ENCODE data around the gene MRPS35.
"Not testable (repeated sequence)": the region's sequence is repeated elsewhere in the genome, so short reads cannot be mapped to it uniquely, and the experiment has no call there.

MRPS35 gene

GRCh38 chr12:27745734-27746133 is 35.1 kb downstream of the MRPS35 start:
- H2AFZ ChIP-seq (ENCODE audit: insufficient read depth, low read length, poor library complexity); H3K27ac ChIP-seq (ENCODE audit: low read depth, low read length); H2BK5ac ChIP-seq (ENCODE audit: low read depth, low read length, poor library complexity); H3K4me3 ChIP-seq (ENCODE audit: low read depth, low read length); H4K91ac ChIP-seq (ENCODE audit: low read depth, low read length); H4K12ac ChIP-seq (ENCODE audit: low read depth, low read length); H3K79me1 ChIP-seq (ENCODE audit: low read length); H2AK5ac ChIP-seq (ENCODE audit: low read length); H3K23ac ChIP-seq (ENCODE audit: low read length); H3K14ac ChIP-seq (ENCODE audit: low read length); H3K4me1 ChIP-seq (ENCODE audit: control insufficient read depth in 1 of 2, insufficient read depth in 2 of 2, low read length in 2 of 2); DNase-seq; H2BK12ac ChIP-seq (ENCODE audit: low read length); H2BK120ac ChIP-seq (ENCODE audit: insufficient read depth, low read length, poor library complexity); H3K9ac ChIP-seq (ENCODE audit: low read length); H3K18ac ChIP-seq (ENCODE audit: low read length); H3K9me3 ChIP-seq (ENCODE audit: insufficient read depth, low read depth, low read length); H3K79me2 ChIP-seq (ENCODE audit: control insufficient read depth, insufficient read depth, low read length, poor library complexity); H4K8ac ChIP-seq (ENCODE audit: low read depth, low read length); H3K4me2 ChIP-seq (ENCODE audit: low read length); H3K27me3 ChIP-seq (ENCODE audit: insufficient read depth, low read length); H3K4ac ChIP-seq (ENCODE audit: low read depth, low read length); H3K36me3 ChIP-seq (ENCODE audit: control insufficient read depth in 1 of 2, insufficient read depth in 2 of 2, low read length in 2 of 2): not testable (repeated sequence)
- no CpG with 5 or more reads among the region's 1 CpG for WGBS (ENCODE audit: extremely low coverage, insufficient coverage, insufficient read length)

GRCh38 chr12:27747111-27747820 is 36.6 kb downstream of the MRPS35 start:
- Histone ChIP-seq H3K9ac (ENCODE audit: low read length) (no peak overlapping the region), H2AK5ac (ENCODE audit: low read length) (no peak overlapping the region), H3K9me3 (ENCODE audit: insufficient read depth, low read depth, low read length) (no peaks in the 10 kb centered on the region), H4K91ac (ENCODE audit: low read depth, low read length) (no peak overlapping the region), H2BK12ac (ENCODE audit: low read length) (no peak overlapping the region), H3K4me2 (ENCODE audit: low read length) (no peak overlapping the region), H3K79me1 (ENCODE audit: low read length) (no peaks in the 10 kb centered on the region), H2BK5ac (ENCODE audit: low read depth, low read length, poor library complexity) (no peak overlapping the region), H3K79me2 (ENCODE audit: control insufficient read depth, insufficient read depth, low read length, poor library complexity) (no peaks in the 10 kb centered on the region), H3K4me1 (ENCODE audit: control insufficient read depth in 1 of 2, insufficient read depth in 2 of 2, low read length in 2 of 2) (peaks cover 5% of the 10 kb centered on the region in 2 experiments), H2BK120ac (ENCODE audit: insufficient read depth, low read length, poor library complexity) (no peak overlapping the region), H3K27ac (ENCODE audit: low read depth, low read length) (no peak overlapping the region), H2AFZ (ENCODE audit: insufficient read depth, low read length, poor library complexity) (no peak overlapping the region), H3K23ac (ENCODE audit: low read length) (no peak overlapping the region), H3K36me3 (ENCODE audit: control insufficient read depth in 1 of 2, insufficient read depth in 2 of 2, low read length in 2 of 2) (peaks cover 6 to 8% of the 10 kb centered on the region in 2 experiments), H3K4me3 (ENCODE audit: low read depth, low read length) (no peak overlapping the region), H3K27me3 (ENCODE audit: insufficient read depth, low read length) (no peaks in the 10 kb centered on the region), H4K12ac (ENCODE audit: low read depth, low read length) (no peak overlapping the region), H3K18ac (ENCODE audit: low read length) (no peak overlapping the region), H3K4ac (ENCODE audit: low read depth, low read length) (no peak overlapping the region), H4K8ac (ENCODE audit: low read depth, low read length) (no peak overlapping the region), H3K14ac (ENCODE audit: low read length) (no peak overlapping the region)
- no CpG with 5 or more reads among the region's 3 CpGs for WGBS (ENCODE audit: extremely low coverage, insufficient coverage, insufficient read length)
- no peak for DNase-seq

- Histone ChIP-seq H3K18ac (ENCODE audit: low read length) (peak overlapping the region; percentile 72), H3K4ac (ENCODE audit: low read depth, low read length) (no peak overlapping the region), H2BK120ac (ENCODE audit: insufficient read depth, low read length, poor library complexity) (peak overlapping the region; percentile 37), H3K23ac (ENCODE audit: low read length) (no peak overlapping the region), H4K8ac (ENCODE audit: low read depth, low read length) (peak overlapping the region; percentile 29), H2AFZ (ENCODE audit: insufficient read depth, low read length, poor library complexity) (no peak overlapping the region), H3K79me2 (ENCODE audit: control insufficient read depth, insufficient read depth, low read length, poor library complexity) (no peaks in the 10 kb centered on the region), H3K36me3 (ENCODE audit: control insufficient read depth in 1 of 2, insufficient read depth in 2 of 2, low read length in 2 of 2) (peaks cover 4 to 6% of the 10 kb centered on the region in 2 experiments), H3K9ac (ENCODE audit: low read length) (no peak overlapping the region), H2AK5ac (ENCODE audit: low read length) (no peak overlapping the region), H4K12ac (ENCODE audit: low read depth, low read length) (no peak overlapping the region), H3K27ac (ENCODE audit: low read depth, low read length) (no peak overlapping the region), H3K9me3 (ENCODE audit: insufficient read depth, low read depth, low read length) (no peaks in the 10 kb centered on the region), H3K4me1 (ENCODE audit: control insufficient read depth in 1 of 2, insufficient read depth in 2 of 2, low read length in 2 of 2) (peaks cover 5% of the 10 kb centered on the region in 2 experiments), H4K91ac (ENCODE audit: low read depth, low read length) (peak overlapping the region; percentile 25), H3K79me1 (ENCODE audit: low read length) (no peaks in the 10 kb centered on the region), H2BK5ac (ENCODE audit: low read depth, low read length, poor library complexity) (peak overlapping the region; percentile 44), H3K4me3 (ENCODE audit: low read depth, low read length) (no peak overlapping the region), H3K4me2 (ENCODE audit: low read length) (no peak overlapping the region), H3K27me3 (ENCODE audit: insufficient read depth, low read length) (no peaks in the 10 kb centered on the region), H3K14ac (ENCODE audit: low read length) (peak overlapping the region; percentile 40), H2BK12ac (ENCODE audit: low read length) (peak overlapping the region; percentile 73)
- no CpG with 5 or more reads among the region's 15 CpGs for WGBS (ENCODE audit: extremely low coverage, insufficient coverage, insufficient read length)
- peak; percentile 85 for DNase-seq
These were observed 40.9 kb downstream of the MRPS35 start for GRCh38 chr12:27751386-27752047.

- Histone ChIP-seq H3K14ac (ENCODE audit: low read length) (no peak overlapping the region), H3K27ac (ENCODE audit: low read depth, low read length) (no peak overlapping the region), H3K79me1 (ENCODE audit: low read length) (no peaks in the 10 kb centered on the region), H4K91ac (ENCODE audit: low read depth, low read length) (no peak overlapping the region), H4K8ac (ENCODE audit: low read depth, low read length) (no peak overlapping the region), H2AFZ (ENCODE audit: insufficient read depth, low read length, poor library complexity) (no peak overlapping the region), H2BK120ac (ENCODE audit: insufficient read depth, low read length, poor library complexity) (no peak overlapping the region), H3K4me1 (ENCODE audit: control insufficient read depth in 1 of 2, insufficient read depth in 2 of 2, low read length in 2 of 2) (peaks cover 5% of the 10 kb centered on the region in 2 experiments), H3K4me2 (ENCODE audit: low read length) (no peak overlapping the region), H3K36me3 (ENCODE audit: control insufficient read depth in 1 of 2, insufficient read depth in 2 of 2, low read length in 2 of 2) (peaks cover 5 to 6% of the 10 kb centered on the region in 2 experiments), H4K12ac (ENCODE audit: low read depth, low read length) (no peak overlapping the region), H2BK12ac (ENCODE audit: low read length) (no peak overlapping the region), H3K4ac (ENCODE audit: low read depth, low read length) (no peak overlapping the region), H3K4me3 (ENCODE audit: low read depth, low read length) (no peak overlapping the region), H3K27me3 (ENCODE audit: insufficient read depth, low read length) (no peaks in the 10 kb centered on the region), H3K23ac (ENCODE audit: low read length) (no peak overlapping the region), H2BK5ac (ENCODE audit: low read depth, low read length, poor library complexity) (no peak overlapping the region), H3K9me3 (ENCODE audit: insufficient read depth, low read depth, low read length) (no peaks in the 10 kb centered on the region), H2AK5ac (ENCODE audit: low read length) (no peak overlapping the region), H3K79me2 (ENCODE audit: control insufficient read depth, insufficient read depth, low read length, poor library complexity) (no peaks in the 10 kb centered on the region), H3K9ac (ENCODE audit: low read length) (no peak overlapping the region), H3K18ac (ENCODE audit: low read length) (no peak overlapping the region)
- DNase-seq = no peak
- WGBS (ENCODE audit: extremely low coverage, insufficient coverage, insufficient read length) = no CpG with 5 or more reads among the region's 3 CpGs
These were observed 44.2 kb downstream of the MRPS35 start for GRCh38 chr12:27754795-27755194.
